NCI-H146 treated with DMSO at 0.1 percent for 48 hours (cell line): ENCODE measurements around the gene LPAR3.

ENCODE experiments used
- DNase-seq: peaks from one replicate; lab custom pipeline; 2025; ENCODE audit not compliant: unreplicated experiment; lab: John Stamatoyannopoulos, UW

LPAR3 gene

GRCh38 chr1:84833194-84833593, 59.8 kb downstream of the LPAR3 start:
- no peak for DNase-seq

- DNase-seq, result no peak
Observed at GRCh38 chr1:84830136-84830535, 62.9 kb downstream of the LPAR3 start.

GRCh38 chr1:84827976-84828375, 65.0 kb downstream of the LPAR3 start:
- no peak for DNase-seq

GRCh38 chr1:84827555-84827954, 65.5 kb downstream of the LPAR3 start:
- DNase-seq, result no peak

DNA sequence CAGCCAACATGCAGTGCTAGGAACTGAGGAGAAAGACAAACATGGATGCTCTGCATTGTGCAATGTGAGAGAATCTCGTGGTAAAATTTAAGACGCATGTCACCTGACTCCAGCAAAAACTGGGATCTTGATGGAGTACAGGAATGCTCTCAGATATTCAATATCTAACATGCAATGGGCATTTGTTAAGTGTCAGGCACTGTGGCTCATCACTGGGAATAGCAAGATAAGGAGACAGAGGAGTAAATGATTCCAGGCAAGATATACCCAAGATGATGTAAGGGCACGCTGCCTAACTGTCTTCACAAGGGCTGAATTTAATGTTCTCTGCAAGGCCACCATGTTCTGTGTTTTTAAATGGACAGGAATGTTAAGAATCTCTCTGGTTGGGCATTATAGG, 67.8 kb downstream of the LPAR3 start:
- DNase-seq, result no peak

DNA sequence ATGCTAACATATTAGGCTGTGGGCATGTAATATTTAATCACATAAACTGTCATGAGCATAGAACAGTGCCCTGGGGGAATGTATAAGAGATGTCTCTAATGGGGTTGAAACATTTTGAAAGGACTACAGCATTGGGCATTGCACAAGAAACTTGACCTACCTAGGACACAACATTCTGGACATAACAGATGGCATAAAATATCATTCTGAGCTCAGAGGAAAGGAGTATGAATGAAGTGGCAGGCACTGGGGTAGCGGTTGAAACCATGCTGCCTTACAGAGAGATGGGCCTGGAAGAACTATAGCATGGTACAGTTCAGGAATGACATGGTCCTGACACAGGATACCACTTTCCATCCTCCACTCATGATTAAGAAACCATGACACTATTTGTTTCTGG, 69.0 kb downstream of the LPAR3 start:
- DNase-seq, result no peak

DNA sequence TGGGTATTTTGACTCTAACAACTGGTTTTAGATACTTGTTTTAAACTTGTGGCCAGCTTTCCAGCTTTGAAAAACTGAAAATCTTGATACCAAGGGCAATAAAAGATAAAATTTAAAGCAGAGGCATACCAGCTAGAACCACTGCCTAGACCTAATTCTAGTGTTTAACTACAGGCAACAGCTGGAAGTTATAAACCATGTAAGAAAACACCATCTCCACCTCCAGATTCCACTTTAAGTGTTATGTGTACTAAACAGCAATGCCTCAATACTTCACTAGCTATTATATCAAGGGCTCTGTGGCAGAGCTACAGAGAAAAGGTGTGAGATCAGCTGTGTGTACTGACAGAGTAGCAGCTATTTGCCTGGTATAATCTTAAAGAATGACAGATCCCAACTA, 69.5 kb downstream of the LPAR3 start:
- no peak for DNase-seq

DNA sequence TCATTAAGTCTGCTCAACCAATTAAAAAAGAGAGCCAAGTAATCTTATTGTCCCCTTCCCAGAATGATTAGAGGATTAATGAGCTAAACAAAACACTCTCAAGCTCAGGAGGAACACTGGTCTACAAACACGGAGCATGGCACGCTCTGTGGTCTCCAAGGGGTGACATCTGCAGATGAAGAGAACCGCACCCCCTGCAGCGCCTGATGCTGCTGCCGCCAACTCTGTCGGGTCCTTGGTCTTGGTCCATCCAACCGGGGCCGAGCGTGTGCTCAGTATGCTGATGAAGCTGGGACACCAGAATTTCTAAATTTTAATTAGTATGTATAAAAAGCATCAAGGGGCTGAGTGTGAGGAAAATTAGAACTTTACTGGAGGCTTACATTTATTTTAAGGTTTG, 82.7 kb downstream of the LPAR3 start:
- DNase-seq, result no peak

- no peak for DNase-seq
Observed at GRCh38 chr1:84809023-84809422, 84.0 kb downstream of the LPAR3 start.

GRCh38 chr1:84803604-84804003, 89.4 kb downstream of the LPAR3 start:
- no peak for DNase-seq

GRCh38 chr1:84802567-84803232, 90.3 kb downstream of the LPAR3 start:
- DNase-seq, result no peak

DNA sequence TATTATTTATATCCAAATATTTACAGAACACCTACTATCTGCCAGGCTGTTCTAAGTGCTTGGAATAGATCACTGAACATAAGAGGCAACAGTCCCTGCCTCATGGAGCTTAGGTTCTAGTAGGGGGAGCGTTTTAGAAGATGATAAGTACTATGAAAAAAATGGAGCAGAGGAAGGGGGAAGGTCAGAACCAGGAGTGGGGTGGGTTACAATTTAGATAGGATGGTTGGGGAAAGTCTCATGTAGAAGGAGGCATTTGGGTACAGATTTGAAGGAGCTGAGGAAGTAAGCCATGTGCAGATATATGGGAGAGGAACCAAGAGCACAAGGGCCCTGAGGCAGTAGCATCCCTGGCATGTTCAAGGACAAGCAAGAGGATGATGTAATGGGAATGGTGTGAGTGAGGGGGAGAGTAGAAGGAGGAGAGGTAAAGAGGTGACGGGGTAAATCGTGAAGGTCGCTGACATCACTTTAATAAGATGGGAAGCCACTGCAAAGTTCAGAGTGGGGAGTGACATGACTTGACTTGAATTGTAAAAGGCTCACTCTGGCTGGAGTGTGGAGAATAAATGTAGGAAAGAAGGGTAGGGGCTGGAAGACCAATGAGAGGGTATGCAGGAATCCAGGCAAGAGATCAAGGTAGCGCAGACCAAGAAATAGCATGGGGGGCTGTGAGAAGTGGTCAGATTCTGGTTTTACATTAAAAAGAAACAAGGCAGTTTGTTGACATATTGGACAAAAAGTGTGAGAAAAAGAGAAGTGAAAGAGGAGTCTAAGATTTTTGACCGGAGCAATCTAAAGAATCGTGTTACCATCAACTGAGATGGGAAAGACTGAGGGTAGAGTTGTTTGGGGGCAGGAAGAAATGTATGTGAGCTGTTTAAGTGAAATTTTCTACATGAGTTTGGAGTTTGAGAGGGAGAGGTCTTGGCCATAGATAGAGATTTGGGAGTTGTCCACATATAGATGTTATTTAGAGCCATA, 92.6 kb downstream of the LPAR3 start:
- DNase-seq, result no peak

- DNase-seq, result no peak
Observed at GRCh38 chr1:84797603-84798002, 95.4 kb downstream of the LPAR3 start.

- no peak for DNase-seq
Observed at GRCh38 chr1:84795966-84796600, 96.9 kb downstream of the LPAR3 start.

GRCh38 chr1:84795213-84795612, 97.8 kb downstream of the LPAR3 start:
- DNase-seq, result no peak

DNA sequence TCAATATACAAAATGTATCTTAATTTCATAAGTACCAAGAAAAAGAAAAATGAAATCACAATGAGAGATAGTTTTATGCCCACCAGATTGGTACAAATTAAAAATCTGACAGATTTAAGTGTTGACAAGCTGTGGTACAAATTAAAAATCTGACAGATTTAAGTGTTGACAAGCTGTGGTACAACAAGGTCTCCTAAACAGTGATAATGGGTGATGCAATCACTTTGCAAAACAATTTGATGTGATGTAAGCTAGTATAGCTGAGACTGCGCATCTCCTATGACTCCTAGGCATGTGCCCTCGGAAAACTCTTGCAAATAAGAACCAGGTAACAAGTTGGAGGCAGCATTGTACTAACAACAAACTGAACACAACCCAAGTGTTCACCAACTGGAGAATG, 100.6 kb downstream of the LPAR3 start:
- no peak for DNase-seq

DNA sequence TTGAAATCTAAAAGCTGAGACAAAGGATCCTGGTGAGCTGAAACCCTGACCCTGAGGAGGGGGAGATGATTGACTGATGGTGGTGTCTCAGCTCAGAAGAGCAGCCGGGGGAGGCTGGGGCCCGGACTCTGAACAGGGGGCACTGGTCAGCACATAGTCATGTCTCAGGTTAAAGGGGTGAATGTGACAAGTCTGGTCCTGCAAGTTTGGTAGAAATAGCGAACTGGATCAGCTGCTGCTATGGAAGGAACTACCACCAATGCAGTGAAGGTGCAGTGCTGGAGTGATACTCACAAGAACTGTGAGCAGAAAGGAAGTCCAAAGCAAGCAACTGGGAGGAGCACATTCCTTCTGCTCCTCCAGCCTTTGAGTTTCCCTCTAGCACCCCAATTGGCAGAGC, 104.0 kb downstream of the LPAR3 start:
- no peak for DNase-seq

- no peak for DNase-seq
Observed at GRCh38 chr1:84785271-84786036, 107.6 kb downstream of the LPAR3 start.

- no peak for DNase-seq
Observed at GRCh38 chr1:84782881-84783280, 110.1 kb downstream of the LPAR3 start.

DNA sequence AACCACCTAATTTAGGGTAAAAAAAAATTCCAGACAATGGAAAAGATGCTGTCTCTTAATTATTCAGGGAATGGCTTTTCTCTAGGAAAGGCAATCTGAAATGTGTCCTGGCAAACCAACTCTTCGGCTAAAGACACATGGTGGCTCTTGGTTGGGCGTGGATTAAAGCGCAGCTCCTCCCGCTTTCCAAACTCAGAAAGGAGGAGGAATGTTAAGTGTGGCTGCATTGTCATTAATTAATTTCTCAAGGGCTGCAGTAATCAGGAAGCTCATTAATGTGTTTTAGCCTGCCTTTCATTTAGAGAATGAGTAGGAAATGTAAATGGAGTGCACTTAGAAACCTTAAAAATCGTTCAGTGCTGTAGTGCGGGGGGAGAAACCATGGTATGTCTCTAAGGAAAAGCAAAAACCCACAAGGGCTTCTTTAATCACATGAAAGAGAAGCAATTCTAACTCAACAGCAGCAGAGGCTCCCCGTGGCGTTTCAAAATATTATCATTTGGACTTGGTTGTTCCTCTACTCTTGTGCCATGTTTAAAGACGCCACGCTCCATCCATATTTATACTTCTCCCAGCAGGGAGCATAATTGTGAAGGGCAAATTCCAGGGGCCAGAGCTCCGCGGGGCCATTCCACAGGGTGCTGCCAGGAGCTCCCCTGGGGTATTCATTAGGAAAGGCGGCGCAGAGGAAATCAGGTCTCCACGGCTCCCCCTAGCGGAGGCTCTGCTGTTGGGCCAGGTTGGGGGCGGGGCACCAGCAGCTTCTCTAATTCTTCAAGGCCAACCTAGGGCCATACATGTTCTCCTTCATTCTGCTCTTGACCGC, 110.8 kb downstream of the LPAR3 start:
- DNase-seq, result peak; percentile 44
